BLaER1 (cell line): Measurements from ENCODE around the gene C4BPB.

Source experiments
- H3K27ac ChIP-seq: shearing (Covaris generic); formaldehyde crosslinking; 2 replicates; pipeline ENCODE4 v1.8.1; 2022
- H3K27me3 ChIP-seq: shearing (Covaris generic); formaldehyde crosslinking; 2 replicates; pipeline ENCODE4 v1.8.1; 2022
- H3K36me3 ChIP-seq: shearing (Covaris generic); formaldehyde crosslinking; 2 replicates; pipeline ENCODE4 v1.8.1; 2022
- H3K4me1 ChIP-seq: shearing (Covaris generic); formaldehyde crosslinking; 2 replicates; pipeline ENCODE4 v1.8.1; 2022
- H3K4me2 ChIP-seq: shearing (Covaris generic); formaldehyde crosslinking; 2 replicates; pipeline ENCODE4 v1.8.1; 2022
- H3K4me3 ChIP-seq: shearing (Covaris generic); formaldehyde crosslinking; 2 replicates; pipeline ENCODE4 v1.8.1; 2022
- H3K9ac ChIP-seq: shearing (Covaris generic); formaldehyde crosslinking; 2 replicates; pipeline ENCODE4 v1.8.1; 2022
- H3K9me3 ChIP-seq: shearing (Covaris generic); formaldehyde crosslinking; 2 replicates; pipeline ENCODE4 v1.8.1; 2022
- H4K20me1 ChIP-seq: shearing (Covaris generic); formaldehyde crosslinking; 2 replicates; pipeline ENCODE4 v1.8.1; 2022
- Cebpa-rat ChIP-seq: shearing (Covaris generic); IDR thresholded peaks from 2 replicates; pipeline ENCODE4 v1.8.1; 2022

The C4BPB gene

DNA sequence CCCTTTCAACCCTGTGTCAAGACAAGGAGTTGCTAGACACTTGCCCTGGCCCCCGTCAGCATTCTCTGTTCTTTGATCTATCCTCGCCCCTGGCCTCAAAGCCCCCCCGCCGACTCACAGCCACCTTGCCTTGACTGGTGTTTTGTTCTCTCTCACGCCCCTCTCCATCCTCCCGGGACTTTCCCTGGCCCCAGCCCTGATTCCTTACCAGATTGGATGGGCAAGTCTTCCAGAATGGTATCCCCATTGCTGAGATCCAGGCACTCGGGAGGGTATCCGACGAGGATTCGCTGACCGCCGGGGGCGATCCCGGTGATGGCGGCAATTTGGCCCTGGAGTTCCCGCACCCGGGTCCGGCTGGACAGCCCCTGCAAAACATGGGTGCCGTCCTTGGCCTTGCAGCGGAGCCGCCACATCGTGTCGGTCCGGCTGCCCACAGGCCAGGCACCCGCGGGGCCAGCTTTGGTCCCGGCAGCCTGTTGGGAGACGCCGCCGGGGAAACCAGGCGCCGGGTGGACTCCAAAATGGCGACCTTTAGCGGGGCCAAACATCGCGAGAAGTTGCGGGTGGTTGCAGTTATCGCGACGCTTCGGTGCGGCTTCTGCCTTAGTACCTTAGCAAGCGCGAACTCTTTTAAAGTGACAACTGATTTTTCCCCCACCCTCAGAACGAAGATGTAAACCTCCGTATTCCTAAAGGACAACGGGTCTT, 38.0 kb upstream of the C4BPB start:
- no peaks in the 10 kb centered on the region for H3K36me3 ChIP-seq
- no peaks in the 10 kb centered on the region for H3K4me1 ChIP-seq
- H3K9ac ChIP-seq = no peak overlapping the region
- H3K27ac ChIP-seq = no peak overlapping the region
- no peaks in the 10 kb centered on the region for H4K20me1 ChIP-seq
- no peak for TF ChIP-seq Cebpa-rat
- H3K4me3 ChIP-seq = no peak overlapping the region
- H3K9me3 ChIP-seq = peaks cover 33% of the 10 kb centered on the region
- H3K4me2 ChIP-seq = no peak overlapping the region
- H3K27me3 ChIP-seq = peaks cover 16% of the 10 kb centered on the region

GRCh38 chr1:207051191-207051943, 37.3 kb upstream of the C4BPB start, which contains the start of gene YOD1:
TSS of gene YOD1 (minus strand) at chr1:207051208. CDS start at chr1:207051030, 178 bp downstream.
- H3K27ac ChIP-seq = no peak within 1 kb of the TSS
- H4K20me1 ChIP-seq = no peaks in the 10 kb centered on the region
- H3K9ac ChIP-seq = no peak within 1 kb of the TSS
- H3K36me3 ChIP-seq = no peaks in the 10 kb centered on the region
- H3K4me2 ChIP-seq = no peak within 1 kb of the TSS
- H3K4me1 ChIP-seq = no peaks in the 10 kb centered on the region
- H3K4me3 ChIP-seq = no peak within 1 kb of the TSS
- peaks cover 33% of the 10 kb centered on the region for H3K9me3 ChIP-seq
- H3K27me3 ChIP-seq = peaks cover 16% of the 10 kb centered on the region
- TF ChIP-seq Cebpa-rat = no peak

DNA sequence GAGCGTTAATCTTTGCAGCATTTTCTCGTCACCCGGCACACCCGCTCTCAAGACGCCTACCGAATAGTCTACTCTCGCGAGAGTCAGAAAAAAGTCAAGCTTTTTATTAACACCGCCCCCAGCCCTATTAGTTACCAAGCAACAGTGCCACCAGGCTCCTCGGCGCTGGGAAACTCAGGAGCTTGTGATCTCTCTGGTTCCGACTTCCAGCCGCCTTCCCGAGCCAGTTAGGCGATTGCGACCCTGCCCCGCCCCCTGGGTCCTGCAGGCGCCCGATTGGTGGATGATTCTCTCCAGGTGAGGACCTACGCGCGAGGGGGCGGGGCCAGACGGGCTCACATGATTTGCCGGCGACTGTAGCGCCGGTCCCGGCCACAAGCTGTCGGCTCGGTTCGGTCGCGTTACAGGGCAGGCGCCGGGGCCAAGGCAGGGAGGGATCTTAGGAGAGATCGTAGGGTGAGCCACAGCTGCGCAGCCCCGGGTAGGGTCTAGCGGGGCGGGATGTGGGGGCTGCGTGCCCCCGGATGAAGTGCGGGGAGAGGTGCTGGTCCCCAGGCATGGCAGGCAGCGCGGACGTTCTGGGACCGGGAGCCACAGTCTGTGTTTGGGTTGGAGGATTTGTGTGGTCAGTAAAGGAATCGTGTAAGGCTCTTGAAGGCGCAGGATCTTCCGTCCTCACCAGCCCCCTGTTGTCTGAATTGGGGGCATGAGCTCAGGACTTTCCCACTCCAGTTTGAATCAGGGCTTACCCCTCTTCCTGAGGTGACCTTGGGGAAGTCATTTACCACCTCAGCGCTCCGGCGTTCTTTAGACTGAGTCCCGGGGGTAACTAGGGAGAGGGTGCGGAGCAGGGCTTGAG, 35.5 kb upstream of the C4BPB start, which contains the start of gene PFKFB2:
Gene PFKFB2 (plus strand): TSS at position 365 of the 859 bp plus-strand sequence. CDS start 1,443 bp downstream, outside the sequence.
- H3K27ac ChIP-seq = no peak within 1 kb of the TSS
- no peaks in the 10 kb centered on the region for H3K4me1 ChIP-seq
- H3K4me2 ChIP-seq = no peak within 1 kb of the TSS
- no peaks in the 10 kb centered on the region for H4K20me1 ChIP-seq
- no peak within 1 kb of the TSS for H3K9ac ChIP-seq
- no peak within 1 kb of the TSS for H3K4me3 ChIP-seq
- no peaks in the 10 kb centered on the region for H3K36me3 ChIP-seq
- peaks cover 33% of the 10 kb centered on the region for H3K9me3 ChIP-seq
- peaks cover 16% of the 10 kb centered on the region for H3K27me3 ChIP-seq
- no peak for TF ChIP-seq Cebpa-rat

DNA sequence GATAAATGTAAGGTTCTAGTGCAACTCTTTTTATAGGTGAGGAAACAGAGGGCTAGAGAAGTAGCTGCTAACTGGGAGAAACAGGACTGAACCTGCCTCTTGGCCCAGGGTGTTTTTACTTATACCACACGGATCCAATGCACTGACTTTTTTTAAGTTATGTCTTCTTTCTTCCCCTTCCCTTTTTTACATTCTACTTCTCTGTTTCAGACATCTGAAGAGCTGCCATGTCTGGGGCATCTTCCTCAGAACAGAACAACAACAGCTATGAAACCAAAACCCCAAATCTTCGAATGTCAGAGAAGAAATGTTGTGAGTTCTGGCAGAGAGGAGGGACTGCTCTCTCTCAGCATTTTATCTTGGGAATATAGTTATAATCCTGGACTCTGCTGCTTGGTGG, 34.2 kb upstream of the C4BPB start:
- TF ChIP-seq Cebpa-rat = no peak
- H3K9me3 ChIP-seq = peaks cover 33% of the 10 kb centered on the region
- no peak overlapping the region for H3K9ac ChIP-seq
- no peaks in the 10 kb centered on the region for H3K36me3 ChIP-seq
- H3K4me3 ChIP-seq = no peak overlapping the region
- H4K20me1 ChIP-seq = no peaks in the 10 kb centered on the region
- H3K4me2 ChIP-seq = no peak overlapping the region
- no peaks in the 10 kb centered on the region for H3K4me1 ChIP-seq
- no peak overlapping the region for H3K27ac ChIP-seq
- H3K27me3 ChIP-seq = peaks cover 16% of the 10 kb centered on the region

DNA sequence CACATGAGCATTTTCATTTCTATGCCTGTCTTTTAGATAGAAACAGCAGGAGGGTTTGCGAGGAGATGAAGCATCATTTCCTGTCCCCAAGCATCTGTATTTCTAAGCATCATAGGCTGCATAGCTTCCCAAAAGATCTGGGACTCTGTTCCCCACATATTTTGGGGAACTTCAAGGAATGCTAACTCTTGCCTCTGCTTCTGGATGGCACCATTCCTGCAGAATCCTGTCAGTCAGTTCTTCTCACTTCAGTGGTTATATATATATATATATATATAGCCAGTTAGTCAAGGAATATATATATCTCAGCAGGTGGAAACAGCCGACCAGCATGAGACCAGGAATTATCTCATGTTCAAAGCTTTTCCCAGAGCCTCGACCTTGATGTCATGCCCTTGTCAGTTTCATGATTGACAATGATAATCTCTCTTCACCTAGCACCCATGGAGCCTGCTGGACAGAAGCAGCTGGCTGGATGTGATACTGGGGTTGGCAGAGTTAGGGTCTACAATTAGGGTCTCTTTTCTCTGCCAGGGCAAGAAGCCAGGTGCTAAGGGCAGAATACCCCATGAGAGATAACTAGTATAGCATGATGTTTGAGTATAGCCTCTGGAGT, 33.2 kb upstream of the C4BPB start:
- H3K9me3 ChIP-seq = peaks cover 30% of the 10 kb centered on the region
- no peak overlapping the region for H3K27ac ChIP-seq
- no peaks in the 10 kb centered on the region for H3K36me3 ChIP-seq
- no peak overlapping the region for H3K4me3 ChIP-seq
- no peaks in the 10 kb centered on the region for H4K20me1 ChIP-seq
- H3K4me2 ChIP-seq = no peak overlapping the region
- H3K9ac ChIP-seq = no peak overlapping the region
- no peak for TF ChIP-seq Cebpa-rat
- no peaks in the 10 kb centered on the region for H3K4me1 ChIP-seq
- peaks cover 13% of the 10 kb centered on the region for H3K27me3 ChIP-seq

DNA sequence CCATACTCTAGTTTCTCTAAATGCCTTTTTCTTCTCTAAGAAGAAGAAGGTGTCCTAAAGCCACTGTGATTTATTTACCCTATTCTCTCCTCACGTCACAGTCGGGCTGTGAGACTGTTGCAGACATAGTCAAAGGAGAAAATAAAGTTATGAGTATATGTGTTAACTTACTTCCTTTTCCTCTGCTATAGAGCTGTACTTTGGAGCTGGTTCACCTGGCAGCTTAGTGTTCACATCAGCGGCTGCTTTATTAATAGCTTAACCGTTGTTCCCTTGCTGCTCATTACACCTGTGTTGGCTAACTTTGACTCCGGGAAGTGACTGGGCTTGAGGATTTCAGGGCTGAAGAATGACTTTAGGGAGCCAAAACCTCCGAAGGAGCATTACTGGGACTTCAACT, 32.0 kb upstream of the C4BPB start:
- H3K9ac ChIP-seq = no peak overlapping the region
- no peaks in the 10 kb centered on the region for H4K20me1 ChIP-seq
- no peak for TF ChIP-seq Cebpa-rat
- H3K9me3 ChIP-seq = peaks cover 19% of the 10 kb centered on the region
- no peaks in the 10 kb centered on the region for H3K36me3 ChIP-seq
- 0 out of 2 replicates have a peak, but pooled peaks cover 5% of the 10 kb centered on the region for H3K27me3 ChIP-seq
- H3K27ac ChIP-seq = no peak overlapping the region
- no peaks in the 10 kb centered on the region for H3K4me1 ChIP-seq
- H3K4me2 ChIP-seq = no peak overlapping the region
- H3K4me3 ChIP-seq = no peak overlapping the region

- H3K27me3 ChIP-seq = no peaks in the 10 kb centered on the region
- H3K9ac ChIP-seq = no peak overlapping the region
- no peak overlapping the region for H3K4me3 ChIP-seq
- no peaks in the 10 kb centered on the region for H3K4me1 ChIP-seq
- TF ChIP-seq Cebpa-rat = no peak
- H4K20me1 ChIP-seq = no peaks in the 10 kb centered on the region
- H3K9me3 ChIP-seq = peaks cover 4% of the 10 kb centered on the region
- H3K27ac ChIP-seq = no peak overlapping the region
- no peak overlapping the region for H3K4me2 ChIP-seq
- H3K36me3 ChIP-seq = no peaks in the 10 kb centered on the region
Measured at GRCh38 chr1:207058252-207058651, 30.4 kb upstream of the C4BPB start.

DNA sequence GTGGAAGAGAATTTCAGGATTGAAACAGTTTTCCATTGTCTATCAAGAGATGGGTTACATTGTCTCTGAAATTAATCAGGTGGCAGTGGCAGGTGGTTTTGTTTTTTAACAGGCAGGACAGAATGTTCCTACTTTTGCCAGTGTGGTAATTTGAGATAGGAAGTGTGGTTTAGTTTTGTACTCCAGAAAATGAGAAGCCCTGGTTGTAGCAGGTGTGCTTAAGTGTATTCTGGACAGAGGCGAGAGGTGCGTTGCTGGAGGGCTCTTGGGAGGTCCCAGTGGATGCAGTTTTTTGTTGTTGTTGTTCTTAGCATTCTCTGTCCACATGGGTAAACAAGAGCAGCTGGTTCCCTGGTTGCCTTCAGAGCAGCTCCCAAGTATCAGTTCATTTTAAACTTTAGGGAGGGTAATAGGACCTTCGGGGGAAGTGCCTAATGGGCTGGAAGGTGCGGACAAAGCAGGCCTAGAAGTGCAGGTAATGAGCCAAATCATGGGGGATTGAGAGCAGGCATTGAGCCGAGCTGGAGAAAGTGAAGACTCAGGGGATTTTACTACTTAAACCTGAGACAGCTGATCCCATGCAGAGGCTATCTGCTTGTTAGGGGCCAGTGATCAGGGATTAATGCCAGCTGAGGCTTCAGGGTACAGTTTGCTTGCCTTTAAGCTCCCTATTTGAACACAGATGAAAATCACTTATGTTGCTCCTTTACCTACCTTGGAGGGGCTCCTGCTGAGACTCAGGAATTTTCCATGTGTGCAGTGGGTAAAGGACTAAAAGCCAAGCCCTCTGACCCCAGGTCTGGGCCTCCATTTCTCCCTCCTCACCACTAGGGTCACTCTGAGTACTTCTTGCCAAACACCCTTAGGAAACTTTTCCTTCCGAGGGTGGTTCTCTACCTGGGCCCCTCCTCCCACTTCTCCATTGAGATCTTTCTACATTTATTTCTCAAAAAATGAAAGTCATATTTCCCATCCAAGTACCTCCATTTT, 29.5 kb upstream of the C4BPB start:
- no peaks in the 10 kb centered on the region for H3K9me3 ChIP-seq
- H3K36me3 ChIP-seq = no peaks in the 10 kb centered on the region
- no peaks in the 10 kb centered on the region for H3K27me3 ChIP-seq
- no peaks in the 10 kb centered on the region for H3K4me1 ChIP-seq
- no peaks in the 10 kb centered on the region for H4K20me1 ChIP-seq
- TF ChIP-seq Cebpa-rat = no peak
- no peak overlapping the region for H3K9ac ChIP-seq
- H3K27ac ChIP-seq = no peak overlapping the region
- no peak overlapping the region for H3K4me2 ChIP-seq
- no peak overlapping the region for H3K4me3 ChIP-seq
